Mucosa of descending colon (tissue), 3 donors: ENCODE results near the gene PPP1R9A. TPM values are rescaled to one million over a fixed set of nuclear protein-coding genes. Genes with fewer than 3 reads are reported as not detected.

Source experiments
- ATAC-seq: fragments of 200-7000 bp; cut with Tn5 transposase; one replicate; pipeline ENCODE4 v1.9.1; 2020; ENCODE audit warnings: mild to moderate bottlenecking, moderate library complexity
- DNase-seq, 3 donors: peaks; one replicate each; pipeline ENCODE4 v3.0.0-alpha.2; 2020
- H3K36me3 ChIP-seq: fragments of 200-600 bp; one replicate; pipeline ENCODE4 v1.8.0; 2021; ENCODE audit warnings: low read depth, mild to moderate bottlenecking
- H3K4me1 ChIP-seq: fragments of 200-600 bp; one replicate; pipeline ENCODE4 v1.8.0; 2021; ENCODE audit warnings: low read depth, mild to moderate bottlenecking
- H3K4me3 ChIP-seq: fragments of 200-600 bp; one replicate; pipeline ENCODE4 v1.8.0; 2021; ENCODE audit warnings: mild to moderate bottlenecking
- H3K9me3 ChIP-seq: fragments of 200-600 bp; one replicate; pipeline ENCODE4 v1.8.0; 2021; ENCODE audit warnings: mild to moderate bottlenecking
- intact Hi-C, 2 donors: fragments of 100-400 bp; cut with DNase I in 1 of 2; cut with micrococcal nuclease in 1 of 2; formaldehyde crosslinking; loops; one replicate each; pipeline versions ENCODE4 v1.11.0 to v1.11.1; 2022; cut with DNase I, micrococcal nuclease
- total RNA-seq, 3 donors: library from RNA; stranded (reverse); fragmentation: NEBNext Ultra II Directional in 2 of 3; extraction: Animal tissue kit (Norgen Biotek cat#: 25700) in 2 of 3; gene quantifications; one replicate each; pipeline versions ENCODE4 v1.2.1 to v1.2.4, GENCODE V29; 2021 to 2023
- TF ChIP-seq, protein P1 (sequence below): fragments of 200-600 bp; IDR thresholded peaks from one replicate; pipeline ENCODE4 v1.8.0; 2022; ENCODE audit warnings: antibody characterized with exemption, mild to moderate bottlenecking
- donor health status: DM: no; HTN: no; CAD: no; lungs with moderate emphysema.
- donor health status: DM: no; HTN: no; CAD: no.
- donor health status: DM: no; HTN: yes; CAD: no.

The PPP1R9A gene
- total RNA-seq, 3 donors from 2014 or later: 17.8 to 48.9 (median 30.8) TPM

DNA sequence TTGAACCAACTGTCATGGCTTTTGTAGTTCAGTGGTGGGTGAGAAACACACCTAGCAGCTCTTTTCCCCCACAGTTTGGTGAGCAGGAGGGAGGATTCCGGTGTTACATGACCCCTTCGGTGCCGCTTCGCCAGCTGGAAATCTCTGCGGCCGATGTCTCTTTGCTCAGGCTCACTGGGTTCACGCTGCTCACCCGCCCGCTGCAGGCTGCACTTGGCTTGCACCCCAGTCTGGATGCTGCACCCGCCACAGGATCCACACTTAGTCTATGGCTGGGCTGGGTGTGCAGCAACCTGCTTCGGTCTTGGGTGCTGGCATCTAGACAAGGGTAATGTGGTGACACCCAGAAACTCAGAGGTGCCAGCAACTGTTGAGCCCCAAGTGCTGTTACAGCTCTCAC lies 225.1 kb downstream of the PPP1R9A start:
- DNase-seq (no peak), ATAC-seq (no peak)
- H3K4me1 ChIP-seq: no peaks in the 10 kb centered on the region
- H3K36me3 ChIP-seq: no peaks in the 10 kb centered on the region
- intact Hi-C loops: no loop called here
- TF ChIP-seq, protein P1, sequence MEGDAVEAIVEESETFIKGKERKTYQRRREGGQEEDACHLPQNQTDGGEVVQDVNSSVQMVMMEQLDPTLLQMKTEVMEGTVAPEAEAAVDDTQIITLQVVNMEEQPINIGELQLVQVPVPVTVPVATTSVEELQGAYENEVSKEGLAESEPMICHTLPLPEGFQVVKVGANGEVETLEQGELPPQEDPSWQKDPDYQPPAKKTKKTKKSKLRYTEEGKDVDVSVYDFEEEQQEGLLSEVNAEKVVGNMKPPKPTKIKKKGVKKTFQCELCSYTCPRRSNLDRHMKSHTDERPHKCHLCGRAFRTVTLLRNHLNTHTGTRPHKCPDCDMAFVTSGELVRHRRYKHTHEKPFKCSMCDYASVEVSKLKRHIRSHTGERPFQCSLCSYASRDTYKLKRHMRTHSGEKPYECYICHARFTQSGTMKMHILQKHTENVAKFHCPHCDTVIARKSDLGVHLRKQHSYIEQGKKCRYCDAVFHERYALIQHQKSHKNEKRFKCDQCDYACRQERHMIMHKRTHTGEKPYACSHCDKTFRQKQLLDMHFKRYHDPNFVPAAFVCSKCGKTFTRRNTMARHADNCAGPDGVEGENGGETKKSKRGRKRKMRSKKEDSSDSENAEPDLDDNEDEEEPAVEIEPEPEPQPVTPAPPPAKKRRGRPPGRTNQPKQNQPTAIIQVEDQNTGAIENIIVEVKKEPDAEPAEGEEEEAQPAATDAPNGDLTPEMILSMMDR: no peak
- H3K4me3 ChIP-seq: no peak overlapping the region
- no peaks in the 10 kb centered on the region for H3K9me3 ChIP-seq

DNA sequence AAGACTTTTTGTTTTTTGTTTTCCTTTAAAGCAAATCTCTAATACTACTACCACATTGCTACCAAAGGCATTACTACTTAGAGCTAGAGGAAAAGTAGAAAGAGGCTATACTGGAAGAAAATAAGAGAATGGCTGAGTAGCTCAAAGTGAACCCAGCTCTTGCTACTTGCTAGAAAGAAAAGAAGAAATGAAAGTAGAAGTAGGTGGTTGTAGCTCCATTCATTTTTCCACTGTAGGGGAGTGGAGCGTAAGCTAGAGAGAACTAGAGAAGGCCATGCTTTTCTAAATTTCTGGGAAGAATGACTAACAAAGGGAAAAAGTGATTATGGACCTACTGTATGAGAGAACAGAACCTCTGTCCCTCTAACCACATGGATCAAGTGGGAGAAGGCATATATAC lies 232.5 kb downstream of the PPP1R9A start:
- intact Hi-C loops: no loop called here
- Histone ChIP-seq H3K36me3 (no peaks in the 10 kb centered on the region), H3K9me3 (no peaks in the 10 kb centered on the region), H3K4me1 (no peaks in the 10 kb centered on the region), H3K4me3 (no peak overlapping the region)
- no peak for DNase-seq
- TF ChIP-seq, protein P1: no peak
- ATAC-seq: no peak

DNA sequence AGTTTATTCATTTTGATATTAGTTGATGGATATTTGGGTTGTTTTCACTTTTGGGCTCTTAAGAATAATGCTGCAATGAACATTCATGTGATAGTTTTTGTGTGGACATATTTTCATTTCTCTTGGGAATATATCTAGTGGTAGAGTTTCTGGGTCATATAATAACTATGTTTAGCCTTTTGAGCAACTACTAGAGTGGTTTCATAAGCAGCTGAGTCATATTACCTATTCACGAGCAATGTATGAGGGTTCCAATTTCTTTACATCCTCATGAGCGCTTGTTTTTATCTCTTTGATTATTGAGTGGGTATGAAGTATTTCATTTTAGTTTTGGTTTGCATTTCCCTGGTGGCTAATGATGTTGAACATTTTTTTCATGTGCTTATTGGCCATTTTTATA lies 234.4 kb downstream of the PPP1R9A start:
- Histone ChIP-seq H3K9me3 (no peaks in the 10 kb centered on the region), H3K4me3 (no peak overlapping the region), H3K36me3 (no peaks in the 10 kb centered on the region), H3K4me1 (no peaks in the 10 kb centered on the region)
- TF ChIP-seq, protein P1: no peak
- intact Hi-C loops: no loop called here
- DNase-seq: no peak
- ATAC-seq: no peak

DNA sequence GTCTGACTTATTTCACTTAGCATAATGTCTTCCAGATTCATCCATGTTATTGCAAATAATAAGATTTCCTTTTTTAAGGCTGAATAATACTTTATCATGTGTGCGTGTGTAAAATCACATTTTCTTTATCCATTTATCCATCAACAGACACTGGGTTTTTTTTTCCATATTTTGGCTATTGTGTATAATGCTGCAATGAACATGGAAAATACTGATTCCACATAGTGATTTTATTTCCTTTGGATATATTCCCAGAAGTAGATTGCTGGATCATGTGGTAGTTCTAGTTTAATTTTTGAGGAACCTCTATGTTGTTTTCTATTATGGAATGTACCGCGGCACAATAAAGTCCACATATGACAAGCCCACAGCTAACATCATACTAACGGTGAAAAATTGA lies 236.9 kb downstream of the PPP1R9A start:
- ATAC-seq (no peak), DNase-seq (no peak)
- Histone ChIP-seq H3K4me3 (no peak overlapping the region), H3K36me3 (no peaks in the 10 kb centered on the region), H3K9me3 (no peaks in the 10 kb centered on the region), H3K4me1 (no peaks in the 10 kb centered on the region)
- intact Hi-C loops: no loop called here
- TF ChIP-seq, protein P1: no peak

DNA sequence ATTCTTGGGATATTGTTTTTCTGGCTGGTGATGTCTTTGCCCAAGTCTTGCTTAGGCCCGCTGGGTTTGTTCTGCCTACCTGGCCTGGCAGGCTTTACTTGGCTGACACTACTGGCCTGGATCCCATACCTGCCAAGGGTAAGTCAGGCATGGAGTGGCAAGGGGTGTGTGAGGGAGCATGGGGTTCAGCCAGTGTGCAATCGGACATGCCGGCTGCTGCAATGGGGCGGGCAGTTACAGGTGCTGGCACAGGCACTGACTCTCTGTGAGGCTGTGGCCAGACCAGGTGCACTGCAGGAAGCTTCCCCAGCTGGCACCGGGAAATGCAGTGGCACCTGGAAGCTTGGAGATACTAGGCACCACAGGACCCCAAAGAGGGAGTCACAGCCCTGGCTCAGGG lies 248.6 kb downstream of the PPP1R9A start:
- TF ChIP-seq, protein P1: no peak
- no peak for DNase-seq
- H3K4me3 ChIP-seq: no peak overlapping the region
- no peaks in the 10 kb centered on the region for H3K9me3 ChIP-seq
- H3K36me3 ChIP-seq: no peaks in the 10 kb centered on the region
- no peaks in the 10 kb centered on the region for H3K4me1 ChIP-seq
- intact Hi-C loops: no loop called here
- peak; percentile 9 for ATAC-seq

DNA sequence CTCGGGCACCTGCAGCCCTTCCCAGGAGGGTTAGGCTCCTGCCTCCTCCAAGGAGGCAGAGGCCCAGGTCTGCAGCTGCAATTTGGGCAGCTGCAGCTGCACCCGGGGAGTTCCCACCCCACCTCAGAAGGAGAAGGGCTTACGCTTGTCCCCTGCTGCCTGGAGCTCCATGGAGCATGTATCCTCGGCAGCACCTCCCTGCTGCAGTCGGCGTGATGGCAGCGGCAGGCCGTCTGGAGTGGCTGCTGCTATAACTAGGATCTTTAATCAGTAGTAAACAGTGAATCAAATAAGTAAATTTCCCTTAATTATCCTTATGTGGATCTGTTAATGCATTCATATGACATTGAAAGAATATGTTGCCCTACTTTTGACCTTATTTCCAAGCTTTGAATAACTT lies 250.0 kb downstream of the PPP1R9A start:
- H3K4me3 ChIP-seq: no peak overlapping the region
- TF ChIP-seq, protein P1: no peak
- intact Hi-C loops: no loop called here
- no peak for DNase-seq
- H3K4me1 ChIP-seq: no peaks in the 10 kb centered on the region
- H3K36me3 ChIP-seq: no peaks in the 10 kb centered on the region
- no peak for ATAC-seq
- H3K9me3 ChIP-seq: no peaks in the 10 kb centered on the region
